ENCODE measurements around the gene PHF23. TPM values are rescaled to one million over a fixed set of nuclear protein-coding genes. Genes with fewer than 3 reads are reported as not detected.

Gene PHF23
- total and polyA plus RNA-seq, 2 of the 4 experiments (the other 2 are of a cell fraction) = 44.8 to 58.5 TPM

DNA sequence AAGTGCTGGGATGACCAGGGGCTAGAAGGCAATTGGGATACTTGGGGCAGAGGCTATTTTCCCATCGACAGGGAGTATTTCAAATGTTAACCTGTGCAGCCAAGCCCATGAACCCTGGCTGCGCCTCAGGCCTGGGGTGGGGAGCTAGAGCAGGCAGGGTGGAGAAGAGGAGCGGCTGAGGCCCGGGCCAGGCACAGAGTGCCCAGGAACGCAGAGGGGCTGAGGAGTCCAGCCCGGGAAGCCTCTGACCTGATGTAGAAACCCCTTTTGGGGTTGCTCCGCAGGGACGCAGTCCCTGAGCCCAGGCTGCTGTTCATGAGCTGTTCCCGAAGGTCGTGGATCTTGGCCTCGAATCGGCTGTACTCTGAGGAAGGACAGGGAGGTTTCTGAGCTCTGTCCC lies 43.3 kb downstream of the PHF23 start:
- H2BK15ac ChIP-seq (ENCODE audit: low read depth, low read length) = no peak overlapping the region
- H3K27ac ChIP-seq (ENCODE audit: insufficient read depth, low read length) = no peak overlapping the region
- POLR2A ChIA-PET (ENCODE audit: unreplicated experiment) = no interaction called here
- dilution Hi-C loops (cut with HindIII; ENCODE audit: low sequenced_read_pairs, unreplicated experiment) (no loop called here), intact Hi-C loops (cut with micrococcal nuclease) (no loop called here), in situ Hi-C loops (cut with MboI; ENCODE audit: low sequenced_read_pairs) (no loop called here)
- H3K9me3 ChIP-seq (ENCODE audit: control insufficient read depth, insufficient read depth, low read length) = no peaks in the 10 kb centered on the region
- no peaks in the 10 kb centered on the region; a peak in 2 of 4 replicates for H3K79me1 ChIP-seq (ENCODE audit: low read depth in 1 of 2, low read length in 2 of 2)
- no peak overlapping the region for H2BK120ac ChIP-seq (ENCODE audit: low read depth, low read length)
- BruUV-seq (replicated peaks) = no TSS peak
- H2AK9ac ChIP-seq (replicated peaks; ENCODE audit: low read depth, low read length, poor library complexity) = no peak overlapping the region
- H3K4me2 ChIP-seq (ENCODE audit: low read depth, low read length) = no peak overlapping the region
- no peak overlapping the region for H3K4ac ChIP-seq (ENCODE audit: low read depth, low read length)
- H2AK5ac ChIP-seq (ENCODE audit: low read depth, low read length) = no peak overlapping the region
- H4K8ac ChIP-seq (ENCODE audit: low read depth in 2 of 2, low read length in 2 of 2) = no peak overlapping the region
- no peak overlapping the region for H4K5ac ChIP-seq (ENCODE audit: low read depth, low read length)
- H2AFZ ChIP-seq (replicated peaks; ENCODE audit: low read length, poor library complexity) = no peak overlapping the region
- no peak overlapping the region for H3K14ac ChIP-seq (replicated peaks; ENCODE audit: low read depth, low read length)
- TF ChIP-seq MAFK (IDR thresholded peaks at IDR 0.05; ENCODE audit: low read depth, low read length) = no peak
- TF ChIP-seq FOS (IDR thresholded peaks at IDR 0.05; ENCODE audit: low read depth, low read length) = no peak
- TF ChIP-seq USF2 (IDR thresholded peaks at IDR 0.05; ENCODE audit: low read depth, low read length) = no peak
- no peak for TF ChIP-seq MAZ (IDR thresholded peaks at IDR 0.05; ENCODE audit: borderline replicate concordance, low read depth, low read length)
- no peak for TF ChIP-seq CTCF (conservative IDR thresholded peaks at IDR 0.05; ENCODE audit: low read depth, low read length)
- no peak for TF ChIP-seq ELK1 (IDR thresholded peaks at IDR 0.05; ENCODE audit: borderline replicate concordance, low read depth, low read length)
- TF ChIP-seq BHLHE40 (IDR thresholded peaks at IDR 0.05; ENCODE audit: low read depth, low read length) = no peak
- H3K4me3 ChIP-seq (ENCODE audit: insufficient read depth, low read depth, low read length) = no peak overlapping the region
- peaks cover 50% of the 10 kb centered on the region for H3K36me3 ChIP-seq (ENCODE audit: control insufficient read depth, insufficient read depth, low read length)
- no peaks in the 10 kb centered on the region for H3K27me3 ChIP-seq (ENCODE audit: control insufficient read depth, insufficient read depth, low read length)
- WGBS, 2 experiments (ENCODE audit: extremely low coverage in 2 of 2, insufficient read length in 1 of 2) = 100% methylated on average over 3 of the region's 12 CpGs; no CpG with 5 or more reads in 1 of the 2 experiments
- H3K9ac ChIP-seq (ENCODE audit: low read depth, low read length) = no peak overlapping the region
- no peak overlapping the region for H4K91ac ChIP-seq (ENCODE audit: insufficient read depth, low read depth, low read length)
- ATAC-seq (ENCODE audit: low read depth) = no peak
- H3K23ac ChIP-seq (ENCODE audit: low read depth, low read length) = no peak overlapping the region
- H2BK20ac ChIP-seq (ENCODE audit: low read depth, low read length) = no peak overlapping the region
- DNase-seq = no peak
- peaks cover 11% of the 10 kb centered on the region for H4K20me1 ChIP-seq (ENCODE audit: insufficient read depth, low read length)
- H2BK5ac ChIP-seq (ENCODE audit: low read depth, low read length, poor library complexity, severe bottlenecking) = no peak overlapping the region
- H3K4me1 ChIP-seq (ENCODE audit: control insufficient read depth, insufficient read depth, low read length) = no peaks in the 10 kb centered on the region
- no peak overlapping the region for H3K18ac ChIP-seq (ENCODE audit: low read depth, low read length)
- H3K9me1 ChIP-seq (ENCODE audit: insufficient read depth, low read length) = no peaks in the 10 kb centered on the region
- CTCF ChIA-PET = no interaction called here
- no peak overlapping the region for H3K56ac ChIP-seq (ENCODE audit: extremely low read depth, insufficient read depth, low read length)

Data from IMR-90 (cell line).